ENCODE results near the gene WDR33.

The WDR33 gene

DNA sequence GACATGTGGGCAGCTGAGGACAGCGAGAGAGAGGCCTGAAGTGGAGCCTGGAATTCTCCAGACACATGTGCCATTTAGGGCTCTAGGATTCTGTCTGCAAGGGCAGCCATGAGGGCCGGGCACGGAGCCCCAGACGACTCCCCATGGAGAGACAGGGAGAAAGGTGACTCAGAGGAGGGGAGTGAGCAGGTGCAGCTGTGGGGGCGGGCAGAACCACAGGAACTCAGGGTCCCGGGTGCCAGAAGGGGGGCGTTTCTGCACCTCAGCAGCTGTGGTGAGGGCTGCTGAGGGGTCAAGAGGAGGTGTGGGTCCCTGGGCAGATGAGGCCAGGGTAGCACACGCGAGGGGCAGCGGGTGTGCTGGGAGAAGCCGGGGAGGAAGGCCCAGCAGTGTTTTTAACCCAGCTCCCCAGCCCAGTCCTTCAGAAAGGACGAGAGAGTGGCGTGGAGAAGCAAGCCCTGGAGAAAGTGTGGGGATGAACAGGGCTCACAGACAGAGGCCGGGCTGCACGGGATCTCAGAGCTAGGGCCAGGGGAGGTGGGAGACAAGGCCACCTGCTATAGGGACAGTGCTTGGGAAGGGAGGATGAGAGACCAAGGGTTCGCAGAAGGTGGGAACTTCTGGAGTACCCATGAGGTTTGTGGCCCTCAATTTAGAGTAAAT lies 157.4 kb downstream of the WDR33 start:
- no peak for DNase-seq

DNA sequence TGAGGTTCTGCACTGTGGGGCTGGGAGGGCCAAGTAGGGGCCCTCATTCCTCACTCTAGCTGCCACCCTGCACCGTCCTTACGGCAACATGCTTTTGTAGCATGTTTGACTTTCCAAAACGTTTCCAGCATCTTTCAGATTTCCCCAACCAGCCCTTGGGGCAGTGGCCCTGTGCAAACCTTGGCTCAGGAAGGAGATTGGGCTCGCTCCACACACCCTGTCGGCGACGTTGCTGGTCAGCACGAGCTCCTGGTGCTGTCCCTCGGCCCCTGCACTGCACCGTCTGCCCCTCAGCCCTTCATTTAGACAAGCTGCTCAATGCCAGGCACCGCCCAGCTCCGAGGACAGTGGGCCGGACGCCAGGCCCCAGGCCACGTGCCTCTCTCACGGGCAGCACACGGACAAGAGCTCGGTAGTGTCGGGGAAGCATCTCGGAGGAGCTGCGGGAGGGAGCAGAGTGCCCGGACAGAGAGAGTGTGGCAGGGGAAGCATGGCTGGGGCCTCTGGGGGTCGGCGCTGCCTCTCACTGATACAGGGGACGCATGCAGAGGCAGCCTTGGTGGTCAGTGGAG lies 158.1 kb downstream of the WDR33 start:
- DNase-seq: no peak

DNA sequence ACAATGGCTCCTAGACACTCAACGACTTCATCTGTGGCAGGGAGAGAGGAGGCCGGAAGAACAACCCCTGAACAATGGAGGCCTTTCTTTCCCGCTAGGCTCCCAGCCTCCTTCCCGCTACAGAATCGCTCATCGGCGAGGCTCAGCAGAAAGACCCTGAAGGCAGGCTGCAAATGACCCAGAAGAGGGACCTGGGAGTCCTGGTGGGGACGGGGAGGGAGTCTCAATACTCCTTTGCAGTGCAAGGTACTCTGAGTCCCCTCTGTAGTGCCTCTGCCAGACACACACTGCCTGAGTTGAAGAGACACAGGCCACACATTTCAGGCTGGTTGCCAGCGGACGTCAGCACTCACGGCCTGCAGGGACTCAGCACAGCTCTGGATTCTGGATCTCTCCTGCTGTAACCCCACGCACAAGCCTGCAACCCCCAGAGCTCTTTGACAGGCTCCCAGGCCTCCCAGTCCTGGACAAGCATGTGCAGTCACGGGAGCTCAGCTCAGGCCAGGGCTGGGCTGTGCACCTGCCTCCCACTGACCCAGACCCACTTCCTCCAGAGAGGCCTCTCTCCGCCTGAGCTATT lies 158.9 kb downstream of the WDR33 start:
- DNase-seq: no peak

DNA sequence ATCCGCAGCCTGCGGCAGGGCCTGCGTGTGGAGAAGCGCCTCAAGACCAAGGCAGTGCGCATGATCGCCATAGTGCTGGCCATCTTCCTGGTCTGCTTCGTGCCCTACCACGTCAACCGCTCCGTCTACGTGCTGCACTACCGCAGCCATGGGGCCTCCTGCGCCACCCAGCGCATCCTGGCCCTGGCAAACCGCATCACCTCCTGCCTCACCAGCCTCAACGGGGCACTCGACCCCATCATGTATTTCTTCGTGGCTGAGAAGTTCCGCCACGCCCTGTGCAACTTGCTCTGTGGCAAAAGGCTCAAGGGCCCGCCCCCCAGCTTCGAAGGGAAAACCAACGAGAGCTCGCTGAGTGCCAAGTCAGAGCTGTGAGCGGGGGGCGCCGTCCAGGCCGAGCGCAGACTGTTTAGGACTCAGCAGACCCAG lies 159.6 kb downstream of the WDR33 start:
- DNase-seq: no peak

All from stimulated activated CD4-positive, alpha-beta T cell treated with anti-CD3 and anti-CD28 coated beads, Interleukin-2, amount 100 ng/mL, for 48 hours (primary cell).